HCT116 (cell line): ENCODE data around the gene CCNJ. TPM values are rescaled to one million over a fixed set of nuclear protein-coding genes. Genes with fewer than 3 reads are reported as not detected.

Experiments
- ATAC-seq: fragments of 200-7000 bp; cut with Tn5 transposase; 2 replicates; pipeline ENCODE4 v1.9.1; 2020; ENCODE audit warnings: mild to moderate bottlenecking, moderate library complexity
- BruUV-seq: library from RNA; stranded (reverse); fragments of 400-500 nt; replicated peaks from 2 replicates; lab custom pipeline; 2021; lab: Mats Ljungman, UMichigan
- CTCF ChIA-PET: fragments of 300-600 bp; sonication (Branson Sonifier 250); formaldehyde crosslinking; loops from one replicate; lab custom pipeline; 2021; ENCODE audit warnings: antibody characterized with exemption; lab: Charles Lee
- POLR2A ChIA-PET: fragments of 300-600, 350-600 bp; sonication (Branson Sonifier 250); formaldehyde crosslinking; loops from one replicate; lab custom pipeline; 2021; ENCODE audit warnings: antibody characterized with exemption; lab: Charles Lee
- RAD21 ChIA-PET, 2 experiments: fragments of 300-600 bp; sonication (Branson Sonifier 250); formaldehyde crosslinking; loops; one replicate each; lab custom pipeline; 2023; ENCODE audit warnings: low total read pairs in 2 of 2; ENCODE audit not compliant: uncharacterized antibody in 2 of 2, unreplicated experiment in 2 of 2, low non-redundant PET in 1 of 2; lab: Charles Lee
- DNase-seq: peaks from one replicate; pipeline ENCODE4 v3.0.0-alpha.2; 2010; ENCODE audit warnings: low read depth, low spot score
- H2AFZ ChIP-seq: fragments of 200-600 bp; shearing (Covaris generic), sonication (generic); 2 replicates; pipeline ENCODE4 v1.6.1; 2017; ENCODE audit warnings: low read depth, mixed run types, mixed read lengths, antibody characterized with exemption, low read length; ENCODE audit not compliant: poor library complexity, severe bottlenecking
- H3K27ac ChIP-seq: 2 replicates; pipeline ENCODE4 v1.5.1; 2012; ENCODE audit warnings: low read depth, low read length
- H3K27me3 ChIP-seq: fragments of 200-600 bp; sonication (generic); 2 replicates; pipeline ENCODE4 v1.6.1; 2016; ENCODE audit warnings: mixed run types, low read length, mixed read lengths; ENCODE audit not compliant: insufficient read depth
- H3K36me3 ChIP-seq, 2 experiments: fragments of 200-500 bp in 1 of 2; fragments of 200-600 bp in 1 of 2; sonication (Bioruptor generic) in 1 of 2; sonication (generic) in 1 of 2; 2 replicates each; pipeline versions ENCODE4 v1.5.1 to v1.6.1; 2014 to 2016; ENCODE audit warnings: low read length in 2 of 2, inconsistent platforms in 1 of 2, mixed read lengths in 1 of 2, mixed run types in 1 of 2; ENCODE audit not compliant: insufficient read depth in 2 of 2, control insufficient read depth in 1 of 2
- H3K4me1 ChIP-seq, 2 experiments: fragments of 200-600 bp in 1 of 2; sonication (generic) in 1 of 2; 2 replicates each; pipeline versions ENCODE4 v1.5.1 to v1.6.1; 2012 to 2017; ENCODE audit warnings: low read length in 2 of 2, inconsistent platforms in 1 of 2, mild to moderate bottlenecking in 1 of 2, mixed read lengths in 1 of 2, mixed run types in 1 of 2, moderate library complexity in 1 of 2; ENCODE audit not compliant: insufficient read depth in 2 of 2, control insufficient read depth in 1 of 2
- H3K4me2 ChIP-seq: fragments of 200-600 bp; sonication (generic); 2 replicates; pipeline ENCODE4 v1.6.1; 2017; ENCODE audit warnings: mixed run types, low read length, mixed read lengths
- H3K4me3 ChIP-seq, 2 experiments: fragments of 200-600 bp in 1 of 2; sonication (generic) in 1 of 2; replicated peaks in 1 of 2; 2 replicates each; pipeline ENCODE4 v1.5.1; 2011 to 2016; ENCODE audit warnings: low read length in 2 of 2, control low read depth in 1 of 2, low read depth in 1 of 2, mild to moderate bottlenecking in 1 of 2, mixed read lengths in 1 of 2, mixed run types in 1 of 2
- H3K79me2 ChIP-seq: fragments of 200-600 bp; sonication (generic); 2 replicates; pipeline ENCODE4 v1.6.1; 2017; ENCODE audit warnings: mild to moderate bottlenecking, mixed run types, low read length, moderate library complexity, mixed read lengths; ENCODE audit not compliant: insufficient read depth
- H3K9ac ChIP-seq: fragments of 200-600 bp; sonication (generic); 2 replicates; pipeline ENCODE4 v1.6.1; 2016; ENCODE audit warnings: low read length, mixed read lengths
- H3K9me2 ChIP-seq: fragments of 200-600 bp; sonication (generic), shearing (Covaris generic); 2 replicates; pipeline ENCODE4 v1.6.1; 2017; ENCODE audit warnings: mixed run types, mild to moderate bottlenecking, moderate library complexity; ENCODE audit not compliant: insufficient read depth
- H3K9me3 ChIP-seq, 2 experiments: fragments of 200-500 bp in 1 of 2; fragments of 200-600 bp in 1 of 2; sonication (Bioruptor generic) in 1 of 2; sonication (generic) in 1 of 2; 2 replicates each; pipeline ENCODE4 v1.6.1; 2014 to 2017; ENCODE audit warnings: low read length in 2 of 2, mixed read lengths in 2 of 2, inconsistent platforms in 1 of 2, low read depth in 1 of 2, mild to moderate bottlenecking in 1 of 2, mixed run types in 1 of 2, moderate library complexity in 1 of 2; ENCODE audit not compliant: control insufficient read depth in 1 of 2, insufficient read depth in 1 of 2
- H4K20me1 ChIP-seq: fragments of 200-600 bp; sonication (generic), shearing (Covaris generic); 2 replicates; pipeline ENCODE4 v1.6.1; 2017; ENCODE audit warnings: mixed run types, mild to moderate bottlenecking, moderate library complexity; ENCODE audit not compliant: insufficient read depth
- ATF3 ChIP-seq: IDR thresholded peaks from 2 replicates; pipeline ENCODE4 v1.6.1; 2012
- CEBPB ChIP-seq: IDR thresholded peaks from 2 replicates; pipeline ENCODE4 v1.6.1; 2012; ENCODE audit warnings: low read depth
- CTCF ChIP-seq, 3 experiments: fragments of 200-600 bp in 1 of 3; sonication (generic) in 1 of 3; IDR thresholded peaks in 2 of 3; conservative IDR thresholded peaks in 1 of 3; 2 replicates each; pipeline ENCODE4 v1.5.1; 2012 to 2017; ENCODE audit warnings: low read depth in 2 of 3, low read length in 2 of 3, antibody characterized with exemption in 1 of 3, borderline replicate concordance in 1 of 3, control low read depth in 1 of 3, mild to moderate bottlenecking in 1 of 3, mixed read lengths in 1 of 3, mixed run types in 1 of 3, moderate library complexity in 1 of 3; ENCODE audit not compliant: insufficient read depth in 1 of 3
- ELF1 ChIP-seq: IDR thresholded peaks from 2 replicates; pipeline ENCODE4 v1.6.1; 2012; ENCODE audit warnings: low read depth, borderline replicate concordance
- EZH2phosphoT487 ChIP-seq: fragments of 200-600 bp; IDR thresholded peaks from 2 replicates; pipeline ENCODE4 v1.6.1; 2018; ENCODE audit warnings: antibody characterized with exemption, borderline replicate concordance
- FOSL1 ChIP-seq: IDR thresholded peaks from 2 replicates; pipeline ENCODE4 v1.6.1; 2012; ENCODE audit warnings: low read depth
- JUND ChIP-seq: IDR thresholded peaks from 2 replicates; pipeline ENCODE4 v1.6.1; 2012
- POLR2AphosphoS5 ChIP-seq: IDR thresholded peaks from 2 replicates; pipeline ENCODE4 v1.6.1; 2011; ENCODE audit warnings: mild to moderate bottlenecking, low read depth, low read length, moderate library complexity
- RAD21 ChIP-seq: IDR thresholded peaks from 2 replicates; pipeline ENCODE4 v1.6.1; 2012; ENCODE audit warnings: low read depth, mild to moderate bottlenecking
- SIN3A ChIP-seq: IDR thresholded peaks from 2 replicates; pipeline ENCODE4 v1.6.1; 2012; ENCODE audit warnings: low read depth
- SP1 ChIP-seq: IDR thresholded peaks from 2 replicates; pipeline ENCODE4 v1.6.1; 2012; ENCODE audit warnings: low read depth
- SRF ChIP-seq: IDR thresholded peaks from 2 replicates; pipeline ENCODE4 v1.6.1; 2012; ENCODE audit warnings: low read depth
- ZBTB33 ChIP-seq: IDR thresholded peaks from 2 replicates; pipeline ENCODE4 v1.6.1; 2011; ENCODE audit warnings: mild to moderate bottlenecking, low read length, moderate library complexity; ENCODE audit not compliant: insufficient replicate concordance; ENCODE audit errors: extremely low read depth
- ZFX ChIP-seq: fragments of 450-650 bp; IDR thresholded peaks from 2 replicates; pipeline ENCODE4 v1.6.1; 2017
- intact Hi-C: fragments of 100-400 bp; cut with micrococcal nuclease; formaldehyde crosslinking; loops from 2 replicates; pipeline ENCODE4 v1.10.0; 2022
- total RNA-seq: library from RNA; stranded (reverse); gene quantifications from one replicate; pipeline ENCODE4 v1.2.1, GENCODE V29; 2021; ENCODE audit not compliant: unreplicated experiment

The CCNJ gene
- total RNA-seq, 1 experiment from 2014 or later: 12.2 TPM

GRCh38 chr10:96093948-96094347 is 50.6 kb downstream of the CCNJ start:
- Histone ChIP-seq H3K9me3 (no peaks in the 10 kb centered on the region), H3K79me2 (no peaks in the 10 kb centered on the region), H3K4me3 (no peak overlapping the region), H3K27me3 (no peaks in the 10 kb centered on the region)
- TF ChIP-seq EZH2phosphoT487: no peak
- TF ChIP-seq ELF1: no peak
- no peak for TF ChIP-seq SRF
- no peak for TF ChIP-seq JUND
- TF ChIP-seq SIN3A: no peak
- TF ChIP-seq ATF3: no peak
- TF ChIP-seq ZBTB33: no peak
- TF ChIP-seq POLR2AphosphoS5: no peak
- no peak for TF ChIP-seq FOSL1
- TF ChIP-seq CEBPB: no peak
- TF ChIP-seq ZFX: no peak
- no peak for TF ChIP-seq SP1
- no peak for TF ChIP-seq CTCF (IDR thresholded peaks at IDR 0.05 in 2 of 3, conservative IDR thresholded peaks at IDR 0.05 in 1 of 3; ENCODE audit: borderline replicate concordance in 1 of 3, insufficient read depth in 1 of 3, low read depth in 2 of 3, low read length in 2 of 3)
- no peak for TF ChIP-seq RAD21
- TF ChIP-seq, all 23 proteins: peak for 0
- Histone ChIP-seq H3K36me3 (no peaks in the 10 kb centered on the region), H3K4me1 (peaks cover 0 to 9% of the 10 kb centered on the region in 2 experiments; a peak in 2 of 4 replicates), H3K9me2 (no peaks in the 10 kb centered on the region), H3K9ac (no peak overlapping the region), H2AFZ (peak overlapping the region; percentile 82), H4K20me1 (no peaks in the 10 kb centered on the region), H3K27ac (no peak overlapping the region), H3K4me2 (no peak overlapping the region)
- DNase-seq: no peak
- intact Hi-C loops: no loop called here
- ChIA-PET RAD21 (no interaction called here), CTCF (no interaction called here), POLR2A (no interaction called here)
- no TSS peak for BruUV-seq
- no peak for ATAC-seq
